GM19351 (cell line): ENCODE measurements around the gene SNRK.

Experiments
- ATAC-seq: cut with Tn5 transposase; IDR thresholded peaks from one replicate; pipeline ENCODE4 v1.9.1; 2021; ENCODE audit warnings: mild to moderate bottlenecking, moderate library complexity; ENCODE audit not compliant: unreplicated experiment

Gene SNRK

DNA sequence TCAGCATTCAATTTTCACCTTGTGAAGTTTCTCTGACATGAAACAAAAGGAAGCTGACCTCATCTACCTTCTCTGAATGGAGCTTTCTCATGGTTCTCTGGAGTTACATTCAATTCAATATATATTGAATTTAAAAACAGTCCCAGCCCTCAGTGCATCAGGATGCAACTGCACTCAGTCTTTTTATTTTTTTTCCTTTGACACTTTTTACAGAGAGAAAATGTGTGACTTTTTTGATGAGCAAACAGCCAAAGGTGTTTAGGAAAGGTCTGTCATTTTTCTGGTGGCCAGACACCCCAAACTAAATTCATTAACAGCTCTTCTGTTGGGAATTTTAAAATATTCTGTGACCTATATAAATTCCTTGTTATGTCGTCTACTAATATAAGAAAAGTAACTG lies 19.3 kb upstream of the SNRK start:
- ATAC-seq: no peak

- no peak for ATAC-seq
Measured at GRCh38 chr3:43268636-43269035, 17.7 kb upstream of the SNRK start.

GRCh38 chr3:43270078-43270477 lies 16.3 kb upstream of the SNRK start:
- ATAC-seq: no peak

DNA sequence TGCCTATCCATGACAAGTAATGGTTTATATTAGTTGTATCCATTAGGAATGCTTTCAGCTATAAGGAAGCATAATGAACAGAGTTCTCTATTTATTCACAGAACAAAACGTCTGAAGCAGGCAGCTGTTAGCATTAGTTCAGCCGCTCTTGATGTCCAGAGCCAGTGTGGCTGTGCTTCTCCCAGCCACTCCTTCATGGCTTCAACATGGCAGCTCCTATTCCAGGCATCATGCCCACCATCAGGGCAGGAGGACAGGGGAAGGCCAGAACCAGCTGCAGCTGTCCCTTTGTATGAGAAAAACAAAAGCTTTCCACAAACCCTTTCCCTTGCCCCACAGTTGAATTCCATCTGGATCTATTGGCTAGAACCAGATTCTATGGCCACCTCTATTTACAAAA lies 12.9 kb upstream of the SNRK start:
- no peak for ATAC-seq

- no peak for ATAC-seq
Measured at GRCh38 chr3:43279082-43279481, 7.3 kb upstream of the SNRK start.

DNA sequence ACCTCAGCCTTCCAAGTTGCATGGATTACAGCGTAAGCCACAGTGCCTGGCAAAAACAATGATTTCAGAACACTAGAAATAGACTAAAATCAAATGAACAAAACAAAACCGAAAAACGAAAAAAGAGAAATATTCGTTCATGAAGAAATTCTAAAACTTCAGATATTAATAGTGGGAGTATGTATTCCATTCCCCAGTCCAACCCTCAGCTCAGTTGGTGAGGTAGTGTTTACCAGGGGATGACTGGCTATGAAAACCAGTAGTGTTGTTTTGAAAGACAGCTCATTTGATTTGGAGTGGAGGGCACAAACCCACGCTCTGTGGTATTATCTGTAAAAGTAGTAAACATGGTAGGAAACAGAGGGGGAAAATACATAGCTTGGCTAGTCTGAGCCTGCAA lies 6.8 kb upstream of the SNRK start:
- no peak for ATAC-seq

DNA sequence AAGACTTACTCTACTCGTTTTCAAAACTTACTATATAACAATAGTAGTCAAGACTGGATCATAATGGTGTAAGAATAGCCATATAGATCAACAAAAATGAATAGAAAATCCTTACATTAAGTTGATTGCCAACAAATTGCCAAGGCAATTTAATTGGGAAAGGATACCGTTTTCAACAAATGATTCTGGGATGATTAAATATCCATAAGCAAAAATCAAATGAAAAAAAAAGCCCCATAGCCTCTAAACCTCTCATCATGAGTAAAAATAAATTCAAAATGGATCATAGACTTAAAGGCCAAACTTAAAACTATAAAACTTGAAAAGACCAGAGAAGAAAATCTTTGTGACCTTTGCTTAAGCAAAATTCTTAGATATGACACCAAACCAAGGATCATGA lies 5.3 kb upstream of the SNRK start:
- no peak for ATAC-seq

DNA sequence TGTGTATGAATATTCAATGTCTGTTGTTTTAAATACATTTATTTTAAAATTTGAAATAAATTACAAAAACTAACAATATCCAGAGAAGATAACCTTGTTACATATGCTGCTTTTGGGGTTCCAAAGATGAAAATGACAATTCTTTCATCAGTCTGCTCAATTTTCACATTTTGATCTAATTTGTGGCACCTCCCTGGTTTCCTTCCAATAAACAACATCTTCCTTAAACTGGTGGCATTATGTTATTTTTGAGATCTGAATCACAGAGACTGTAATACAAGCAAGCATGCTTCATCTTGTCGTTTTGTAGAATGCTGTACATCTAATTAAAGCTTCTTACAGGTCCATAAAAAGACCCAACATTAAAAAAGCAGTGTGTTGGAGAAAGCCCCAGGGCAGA lies 2.2 kb upstream of the SNRK start:
- ATAC-seq: no peak

GRCh38 chr3:43285644-43286043 lies 696 bp upstream of the SNRK start:
- ATAC-seq: no peak

- ATAC-seq: peak; percentile 20
Measured at GRCh38 chr3:43286841-43287499, 630 bp downstream of the SNRK start.

DNA sequence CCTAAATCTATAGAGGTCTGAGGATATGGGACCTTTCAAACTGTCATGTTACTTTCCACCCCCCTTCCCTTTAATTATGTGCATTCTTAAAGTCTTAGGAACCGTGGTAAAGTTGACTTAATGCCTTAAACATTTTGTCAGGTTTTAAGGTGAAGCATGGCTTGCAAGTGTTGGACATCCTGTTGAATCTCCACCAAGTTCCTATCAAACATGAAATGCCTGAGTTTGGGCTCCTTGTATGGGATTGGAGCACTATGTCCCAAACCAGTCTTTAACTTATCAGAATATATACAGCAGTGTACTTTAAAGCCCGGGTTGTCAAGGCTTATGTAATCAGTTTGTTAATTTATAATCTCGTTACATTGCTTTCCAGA lies 1.1 kb downstream of the SNRK start:
- ATAC-seq: no peak

- peak; percentile 50 for ATAC-seq
Measured at GRCh38 chr3:43288366-43288765, 2.0 kb downstream of the SNRK start.

GRCh38 chr3:43288850-43289249 lies 2.5 kb downstream of the SNRK start:
- ATAC-seq: no peak

DNA sequence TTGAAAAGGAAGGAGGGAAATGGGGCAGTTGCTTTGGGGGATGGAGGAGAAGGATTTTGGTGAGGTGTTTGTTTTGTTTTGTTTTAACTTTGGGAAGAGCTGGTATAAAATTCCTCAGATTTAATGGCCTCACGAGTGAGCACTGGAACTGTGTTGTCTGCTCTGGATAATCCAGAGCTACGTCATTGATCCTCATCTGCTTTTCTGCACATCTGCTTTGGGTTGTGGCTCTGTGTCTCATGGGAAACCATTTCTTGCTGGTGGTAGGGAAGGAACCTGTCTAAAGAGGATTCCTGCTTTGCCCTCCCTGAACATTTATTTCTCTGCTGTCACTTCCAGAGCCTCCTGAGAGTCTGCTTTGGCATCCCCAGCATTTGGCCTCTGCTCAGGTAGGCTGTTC lies 3.1 kb downstream of the SNRK start:
- no peak for ATAC-seq

DNA sequence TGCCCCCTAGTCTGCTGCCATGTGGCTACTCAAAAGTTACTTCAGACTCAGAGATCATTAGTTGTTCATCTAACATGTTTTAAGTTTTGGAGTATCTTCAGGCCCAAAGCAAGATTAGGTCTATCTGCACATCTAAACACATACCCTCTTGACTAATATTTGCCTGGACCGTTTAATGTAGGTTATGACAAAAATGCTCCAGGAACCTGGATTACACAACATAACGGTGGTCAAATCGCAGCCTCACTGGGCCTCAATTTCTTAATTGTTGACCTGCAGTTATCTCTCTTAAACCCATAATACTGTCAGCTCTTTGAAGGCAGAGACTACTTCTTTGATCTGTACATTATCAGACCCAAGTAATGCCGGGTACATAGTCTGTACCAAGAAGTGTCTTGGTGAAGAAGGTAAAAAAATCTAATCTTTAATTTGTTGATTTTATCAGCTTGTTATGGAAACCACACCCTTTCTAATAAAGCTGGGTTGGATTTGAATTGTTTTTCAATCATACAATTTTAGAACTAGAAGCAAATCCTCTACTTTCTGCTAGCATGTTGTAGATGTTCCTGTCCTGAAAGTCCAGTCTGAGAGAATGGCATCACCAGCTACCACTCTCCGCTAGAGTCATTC lies 3.6 kb downstream of the SNRK start:
- no peak for ATAC-seq

DNA sequence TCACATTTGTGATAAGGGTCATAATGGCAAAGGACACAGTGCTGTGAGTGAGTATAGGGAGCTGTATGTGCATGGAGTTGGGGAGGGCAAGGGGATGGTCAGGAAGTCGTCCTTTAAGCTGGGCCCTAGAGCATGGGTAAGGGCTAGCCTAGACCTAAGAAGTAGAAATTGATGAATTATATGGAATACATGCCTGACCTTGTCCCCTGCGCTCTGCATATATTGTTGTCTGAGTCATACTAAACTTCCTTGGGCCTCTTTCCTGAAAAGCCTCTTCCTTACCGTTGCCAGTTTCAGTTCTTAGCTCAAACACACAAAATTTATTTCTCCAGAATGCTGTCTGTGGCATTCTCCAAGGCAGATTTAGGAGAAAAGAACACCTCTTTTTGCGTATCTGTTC lies 4.6 kb downstream of the SNRK start:
- no peak for ATAC-seq

DNA sequence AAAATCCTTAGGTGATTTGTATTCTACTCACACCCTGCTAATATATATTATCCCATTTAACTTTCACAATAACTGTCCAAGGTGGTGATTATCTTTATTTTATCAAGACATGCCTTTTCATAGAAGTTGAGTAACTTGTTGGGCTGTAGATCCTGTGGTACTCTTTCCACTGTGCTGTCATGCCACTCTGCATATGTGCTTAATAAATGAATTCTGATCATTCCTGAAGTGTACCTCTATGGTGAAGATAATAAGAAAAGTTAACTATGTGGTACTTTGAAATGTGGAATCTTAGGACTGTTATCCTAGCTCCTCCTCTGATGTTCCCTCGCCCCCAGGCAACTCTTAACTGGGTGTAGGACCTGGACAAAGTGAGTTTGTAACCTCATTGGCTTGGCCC lies 5.2 kb downstream of the SNRK start:
- no peak for ATAC-seq

DNA sequence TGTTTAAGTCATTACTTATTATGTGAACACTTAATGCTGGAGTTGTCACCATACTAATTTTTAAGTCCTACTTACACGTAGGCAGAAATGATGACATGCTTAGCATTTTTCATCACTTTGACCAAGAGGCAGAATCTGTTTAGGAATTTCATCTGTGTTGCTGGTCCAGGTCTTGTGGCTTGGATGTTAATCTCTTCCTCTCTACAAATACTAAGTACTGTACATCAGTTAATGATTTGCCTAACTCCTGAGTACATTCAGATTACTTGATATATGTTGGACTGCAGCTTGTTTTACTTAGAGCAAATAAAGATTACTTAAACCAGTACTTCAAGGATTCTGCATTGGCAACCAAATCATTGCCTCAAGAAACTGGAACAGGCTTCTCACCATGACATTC lies 8.6 kb downstream of the SNRK start:
- ATAC-seq: no peak

- ATAC-seq: peak; percentile 96
Measured at GRCh38 chr3:43296565-43296964, 10.2 kb downstream of the SNRK start.

- no peak for ATAC-seq
Measured at GRCh38 chr3:43298292-43298691, 12.0 kb downstream of the SNRK start.

- no peak for ATAC-seq
Measured at GRCh38 chr3:43298761-43299160, 12.4 kb downstream of the SNRK start.

DNA sequence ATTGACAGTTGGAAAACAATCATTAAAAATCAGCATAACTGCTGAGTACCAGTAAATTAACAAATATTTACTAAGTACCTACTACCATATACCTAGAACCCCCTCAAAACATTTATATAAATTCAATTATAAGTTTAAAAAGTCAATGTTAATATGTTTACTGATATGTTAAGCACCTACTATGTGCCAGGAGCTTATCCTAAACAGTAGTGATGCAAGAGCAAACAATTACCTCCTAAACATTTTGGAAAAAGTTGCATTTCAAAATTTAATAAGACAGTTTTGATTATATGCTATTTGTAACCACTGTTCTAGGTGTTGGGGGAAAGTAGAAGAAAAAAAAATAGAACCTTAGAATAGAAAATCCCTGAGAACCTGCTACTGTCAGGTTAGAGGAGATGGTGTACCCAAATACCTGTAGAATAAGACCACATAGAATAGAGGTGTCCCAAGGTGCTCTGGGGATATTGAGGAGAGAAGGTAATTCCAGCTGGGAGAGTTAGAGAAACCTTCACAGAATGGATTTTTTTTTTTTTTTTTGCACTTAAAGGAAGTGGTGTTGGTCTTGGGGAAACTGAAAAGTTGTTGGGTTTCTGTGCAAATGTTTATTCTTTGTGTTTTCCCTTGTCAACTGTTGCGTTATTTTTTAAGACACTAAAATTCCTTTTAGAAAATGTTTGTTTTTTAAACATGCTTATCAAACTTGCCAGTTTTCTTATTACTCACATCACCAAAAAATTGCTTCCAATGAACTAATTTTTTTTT lies 16.0 kb downstream of the SNRK start:
- no peak for ATAC-seq
